GM11168 (cell line): Measurements from ENCODE around the gene ROPN1B.

Source experiments
- in situ Hi-C: fragments of 300-500 bp; cut with MboI; formaldehyde crosslinking; loops from one replicate; pipeline ENCODE4 v1.12.0; 2022; ENCODE audit warnings: low sequenced_read_pairs; ENCODE audit not compliant: unreplicated experiment

The ROPN1B gene

DNA sequence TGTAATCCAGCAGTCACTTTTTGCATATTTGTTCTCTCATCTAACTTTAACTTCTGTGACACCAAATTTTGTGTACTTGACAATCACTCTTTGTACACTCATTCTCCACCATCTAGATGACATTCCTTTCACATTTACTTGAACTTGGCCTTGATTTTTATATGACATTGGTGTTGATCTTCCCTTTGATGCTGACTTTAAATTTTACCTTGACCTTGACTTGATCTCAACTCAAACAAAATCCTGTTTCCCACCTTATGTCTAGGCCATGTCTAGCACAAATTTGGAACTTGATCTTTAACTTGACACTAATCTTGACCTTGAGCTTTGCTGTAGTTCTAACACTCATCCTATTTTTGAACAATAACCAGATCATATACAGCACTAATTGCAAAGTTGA, 33.2 kb downstream of the ROPN1B start:
- in situ Hi-C loops, result no loop called here

DNA sequence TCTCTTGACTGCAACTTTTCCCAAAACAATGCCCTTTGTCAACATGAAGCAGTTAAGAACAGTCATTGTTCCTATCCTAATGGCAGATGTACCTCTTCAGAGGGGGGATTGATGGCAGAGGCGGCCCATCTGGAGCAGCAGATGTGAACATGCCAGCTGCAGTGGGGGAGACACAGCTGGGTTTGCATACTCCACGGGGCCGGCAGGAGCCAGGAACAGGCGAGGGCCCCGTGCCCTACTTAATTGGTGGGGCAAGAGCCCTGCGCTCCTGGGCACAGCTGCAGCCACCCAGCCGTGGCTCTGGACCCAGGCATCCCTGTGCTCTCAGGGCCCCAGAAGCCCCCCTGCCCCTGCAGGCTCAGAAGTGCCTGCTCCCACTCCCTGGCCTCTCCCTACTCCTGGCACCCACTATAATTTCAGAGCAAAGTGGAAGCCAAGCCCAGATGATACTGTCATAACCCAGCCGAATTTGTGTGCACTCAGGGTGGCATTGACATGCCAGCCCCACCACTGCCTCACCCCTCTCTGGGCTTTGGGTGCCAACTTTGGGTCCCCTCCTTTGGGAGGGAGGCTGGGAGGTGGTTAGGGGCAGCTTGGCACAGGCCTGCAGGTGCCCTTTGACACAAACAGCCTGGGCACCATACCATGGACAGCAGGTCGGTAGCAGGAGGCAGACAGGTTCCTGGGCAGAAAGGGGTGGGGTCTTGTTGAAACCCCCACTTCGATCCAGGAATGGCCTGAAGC, 34.6 kb downstream of the ROPN1B start:
- in situ Hi-C loops, result no loop called here

DNA sequence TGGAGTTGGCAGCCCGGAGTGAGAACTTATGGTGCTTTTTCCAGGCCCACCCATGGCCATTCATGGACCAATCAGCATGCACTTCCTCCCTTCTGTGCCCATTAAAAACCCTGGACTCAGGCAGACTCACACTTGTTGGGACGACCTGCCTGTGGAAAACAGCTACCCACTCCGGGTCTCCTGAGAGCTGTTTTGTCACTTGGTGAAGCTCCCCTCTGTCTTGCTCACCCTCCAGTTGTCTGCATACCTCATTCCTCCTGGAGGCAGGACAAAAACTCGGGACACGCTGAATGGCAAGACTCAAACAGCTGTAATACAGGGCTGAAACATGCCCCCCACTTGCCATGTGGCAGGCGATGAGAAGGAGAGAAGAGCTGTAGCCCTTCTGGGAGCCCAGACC, 35.2 kb downstream of the ROPN1B start:
- in situ Hi-C loops, result no loop called here

DNA sequence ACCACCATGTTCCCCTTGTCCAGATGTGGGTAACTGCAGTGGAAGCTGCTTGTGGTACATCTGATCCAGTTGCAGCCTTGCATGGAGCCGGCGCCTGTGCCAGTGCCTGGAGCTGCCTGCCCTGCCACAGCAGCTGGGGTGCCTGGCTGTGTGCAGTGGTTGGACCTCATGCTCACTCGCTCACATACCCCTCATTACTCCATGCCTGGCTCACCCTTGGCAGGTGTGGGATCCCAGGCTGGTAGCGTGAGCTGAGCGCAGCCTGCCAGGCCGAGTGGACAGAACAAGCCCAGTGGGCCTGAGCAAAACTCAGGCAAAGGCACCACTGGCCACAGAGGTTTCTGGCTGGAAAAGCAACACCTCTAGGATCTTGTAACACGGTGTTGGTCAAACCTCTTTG, 35.7 kb downstream of the ROPN1B start:
- in situ Hi-C loops, result no loop called here

DNA sequence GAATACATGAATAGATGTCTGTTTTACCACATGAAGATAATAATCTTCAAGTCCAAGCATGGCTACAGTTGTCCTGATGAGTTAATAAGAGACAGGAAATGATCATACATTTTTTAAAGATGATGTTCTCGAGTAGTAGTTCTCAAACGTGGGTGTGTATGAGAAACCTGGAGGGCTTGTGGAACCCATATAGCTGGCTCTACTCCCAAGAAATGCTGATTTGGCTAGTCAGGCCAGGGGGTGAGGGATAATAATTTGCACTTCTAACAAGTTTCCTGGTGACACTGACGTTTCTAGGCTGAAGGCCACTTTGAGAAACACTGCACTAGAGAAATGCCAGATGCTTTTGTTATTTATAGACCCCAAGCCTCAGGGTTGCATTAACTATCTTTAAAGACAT, 37.0 kb downstream of the ROPN1B start:
- in situ Hi-C loops, result no loop called here

DNA sequence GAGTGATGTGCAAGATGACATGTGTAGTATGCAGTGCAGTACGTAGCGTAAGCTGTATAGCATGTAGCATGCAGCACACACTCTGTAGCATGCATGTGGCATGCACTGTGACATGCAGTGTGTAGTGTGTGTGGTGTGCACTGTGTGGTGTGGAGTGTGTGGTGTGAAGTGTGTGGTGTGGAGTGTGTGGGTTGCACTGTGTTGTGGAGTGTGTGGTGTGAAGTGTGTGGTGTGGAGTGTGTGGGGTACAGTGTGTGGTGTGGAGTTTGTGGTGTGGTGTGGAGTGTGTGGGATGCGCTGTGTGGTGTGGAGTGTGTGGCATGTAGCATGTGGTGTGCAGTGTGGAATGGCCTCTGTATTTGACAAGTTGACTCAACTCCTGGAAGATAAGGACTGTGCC, 39.2 kb downstream of the ROPN1B start:
- in situ Hi-C loops, result no loop called here

DNA sequence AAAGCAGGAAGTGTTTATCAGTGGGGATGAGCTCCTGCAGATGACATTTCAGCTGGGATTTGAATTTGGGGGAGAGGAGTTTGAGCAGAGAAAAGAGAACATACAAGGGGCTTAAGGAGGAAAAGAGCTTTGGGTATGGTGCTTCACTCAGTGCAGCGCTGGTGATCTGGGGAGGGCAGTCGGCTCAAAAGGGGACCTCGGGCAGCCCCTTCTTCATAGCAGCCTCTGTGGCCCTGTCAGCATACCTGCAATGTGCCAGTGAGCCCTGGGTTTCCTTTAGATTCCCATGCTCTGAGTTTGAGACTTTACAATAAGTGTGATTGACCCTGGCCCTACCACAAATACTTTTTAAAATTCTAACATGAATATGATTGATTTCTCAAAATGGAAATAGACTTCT, 40.2 kb downstream of the ROPN1B start:
- in situ Hi-C loops, result no loop called here

DNA sequence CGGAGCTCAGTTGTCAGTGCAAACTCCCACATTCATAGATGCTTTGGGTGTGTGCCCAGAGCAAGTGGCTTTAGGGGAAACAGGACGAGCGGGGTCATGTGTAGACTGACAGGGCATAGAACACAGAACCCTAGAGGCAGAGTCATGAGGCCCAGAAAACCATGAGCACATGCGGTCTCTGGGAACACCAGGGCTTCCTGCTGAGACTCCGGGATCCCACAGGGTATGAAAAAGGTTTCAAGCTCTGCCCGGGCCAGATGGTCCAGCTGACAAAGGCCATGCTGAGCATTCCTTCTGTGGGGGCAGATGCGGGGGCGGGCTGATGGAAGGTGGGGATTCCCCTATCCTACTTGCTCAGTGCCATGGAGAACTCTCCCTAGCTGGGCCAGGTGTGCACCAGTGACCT, 44.8 kb downstream of the ROPN1B start:
- in situ Hi-C loops, result no loop called here

DNA sequence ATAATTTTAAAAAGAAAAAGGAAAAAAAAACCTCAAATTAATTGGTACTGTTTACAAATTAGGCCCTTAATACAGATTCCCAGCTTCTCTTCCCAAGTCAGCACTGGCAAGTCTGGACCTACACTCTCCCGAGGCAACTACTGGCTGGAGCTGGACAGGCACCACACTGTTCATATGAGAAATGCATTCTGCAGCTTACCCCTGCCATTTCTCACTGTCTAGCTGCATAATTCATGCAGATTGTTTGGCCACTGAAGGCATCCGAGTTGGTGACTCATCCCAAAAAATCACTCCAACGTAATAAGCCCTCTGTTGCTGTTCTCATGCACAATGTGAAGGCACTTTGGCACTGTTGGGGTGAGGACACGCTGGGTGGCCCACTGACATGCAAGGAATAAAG, 45.3 kb downstream of the ROPN1B start:
- in situ Hi-C loops, result no loop called here

DNA sequence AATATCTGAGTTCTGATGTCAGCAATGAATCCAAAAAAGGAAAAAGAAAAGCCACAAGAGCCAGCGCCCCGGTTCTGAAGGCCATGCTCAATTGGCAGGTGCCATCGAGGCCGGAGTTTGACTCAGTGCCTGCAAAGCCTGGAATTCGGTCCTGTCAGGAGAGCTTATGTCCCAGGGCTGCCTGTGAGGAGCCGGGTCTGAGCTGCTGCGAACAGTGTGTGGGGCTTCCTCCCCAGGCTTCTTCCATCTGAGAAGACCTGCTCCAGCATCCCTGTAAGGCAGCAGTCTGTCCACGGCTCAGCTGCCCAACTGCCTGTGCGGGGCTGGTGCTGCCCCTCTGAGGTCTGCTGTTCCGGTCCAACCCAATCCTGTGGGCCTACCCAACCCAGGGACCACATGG, 46.1 kb downstream of the ROPN1B start:
- in situ Hi-C loops, result no loop called here

DNA sequence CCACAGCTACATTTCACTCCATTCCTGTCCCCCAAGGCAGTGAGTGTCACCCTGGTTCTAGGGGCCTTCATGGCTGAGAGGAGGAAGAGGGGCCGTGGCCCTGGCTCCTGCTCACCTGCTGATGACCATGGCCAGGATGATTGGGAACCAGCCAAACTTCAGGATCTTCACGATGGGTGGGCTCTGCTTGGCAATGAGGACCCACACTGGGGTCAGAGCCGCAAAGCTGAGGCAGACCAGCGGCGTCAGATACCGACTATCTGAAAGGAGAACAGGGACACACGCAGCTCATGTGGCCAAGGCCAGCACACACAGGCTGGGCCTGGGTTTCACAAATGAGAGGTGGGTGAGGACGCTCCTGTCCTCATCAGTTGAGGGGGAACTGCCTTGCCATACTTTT, 47.6 kb downstream of the ROPN1B start:
- in situ Hi-C loops, result no loop called here

DNA sequence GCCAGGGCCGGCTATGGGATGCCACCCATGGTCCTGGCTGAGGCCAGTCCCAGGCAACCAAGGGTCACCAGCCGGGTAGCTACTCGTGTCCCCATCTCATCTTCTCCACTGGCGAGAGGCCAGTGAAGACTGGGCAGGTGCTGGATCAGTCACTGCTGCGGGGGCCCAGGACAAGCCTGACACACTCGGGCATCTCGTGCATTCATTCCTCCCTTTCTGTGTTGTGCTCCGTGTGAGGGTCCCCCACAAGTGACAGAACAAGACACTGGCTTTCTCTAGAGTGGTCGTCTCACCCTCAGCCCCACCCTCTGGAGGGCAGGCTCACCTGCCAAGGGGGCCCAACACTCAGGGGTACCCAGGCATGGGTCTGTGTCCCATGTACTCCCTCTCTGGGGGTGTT, 48.4 kb downstream of the ROPN1B start:
- in situ Hi-C loops, result no loop called here

DNA sequence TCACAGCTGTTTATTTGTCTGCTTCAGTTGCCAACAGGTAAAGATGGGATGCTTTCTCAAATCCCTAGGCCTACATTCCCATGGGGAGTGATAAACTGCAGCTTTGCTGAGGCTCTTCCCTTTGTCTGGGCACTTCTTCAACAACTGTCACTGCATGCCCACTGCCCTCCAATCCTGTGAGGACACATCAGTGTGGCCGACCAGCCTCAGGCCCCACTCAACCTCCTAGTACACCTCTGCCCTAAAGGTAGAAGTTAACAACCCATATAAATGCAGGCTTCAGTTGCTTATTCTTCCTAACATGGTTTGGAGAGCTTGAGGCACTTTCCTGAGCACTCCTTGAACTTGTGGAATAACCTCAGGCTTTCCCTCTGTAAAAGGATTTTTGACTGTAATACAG, 49.6 kb downstream of the ROPN1B start:
- in situ Hi-C loops, result no loop called here

DNA sequence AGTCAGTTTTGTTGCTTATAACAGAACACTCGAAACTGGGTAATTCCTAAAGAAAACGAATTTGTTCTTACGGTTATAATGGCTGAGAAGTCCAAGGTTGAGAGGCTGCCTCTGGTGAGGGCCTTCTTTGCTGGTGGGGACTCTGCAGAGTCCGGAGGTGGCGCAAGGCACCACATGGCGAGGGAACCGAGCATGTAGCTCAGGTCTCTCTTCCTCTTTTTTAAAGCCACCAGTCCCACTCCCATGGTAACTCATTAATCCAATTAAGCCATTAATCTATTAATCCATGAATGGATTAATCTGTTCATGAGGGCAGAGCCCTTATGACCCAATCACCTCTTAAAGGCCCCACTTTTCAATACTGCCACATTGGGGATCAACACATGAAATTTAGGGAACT, 50.0 kb downstream of the ROPN1B start:
- in situ Hi-C loops, result no loop called here

DNA sequence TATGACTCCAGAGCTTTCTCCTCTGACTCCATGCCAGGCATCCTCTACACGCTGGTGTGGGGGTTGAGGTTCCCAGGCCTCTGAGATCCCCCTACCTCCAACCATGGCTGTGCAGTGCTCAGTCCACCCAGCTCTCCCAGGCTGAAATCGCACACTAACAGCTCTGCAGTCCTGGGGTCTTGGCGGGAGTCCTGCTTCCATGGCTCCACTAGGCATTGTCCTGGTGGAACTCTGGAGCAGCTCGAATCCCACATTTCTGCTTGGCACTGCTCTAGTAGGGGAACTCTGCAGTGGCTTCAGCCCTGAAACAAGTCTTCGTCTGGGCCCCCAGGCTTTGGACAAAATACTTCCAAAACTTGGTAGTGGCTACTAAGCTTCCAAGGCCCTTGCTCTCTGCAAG, 50.7 kb downstream of the ROPN1B start:
- in situ Hi-C loops, result no loop called here

DNA sequence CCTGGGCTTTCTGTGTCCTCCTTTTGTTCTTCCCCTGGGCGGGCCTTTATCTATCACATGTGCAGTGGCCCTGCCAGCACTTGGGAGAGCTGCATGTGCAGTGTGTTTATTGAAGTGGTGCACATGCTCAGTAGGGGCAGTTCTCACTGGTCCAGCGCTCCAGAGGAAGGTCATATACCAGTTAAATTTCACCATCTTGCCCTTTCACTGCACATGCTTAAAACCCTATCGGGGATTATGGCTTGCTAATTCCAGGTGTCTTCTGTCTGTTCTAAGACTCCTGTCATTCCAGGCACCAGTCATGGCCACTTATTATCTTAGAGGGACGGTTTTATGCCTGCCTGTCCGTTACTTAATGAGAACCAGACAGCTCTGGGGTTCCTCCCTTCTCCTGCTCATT, 52.2 kb downstream of the ROPN1B start:
- in situ Hi-C loops, result no loop called here

DNA sequence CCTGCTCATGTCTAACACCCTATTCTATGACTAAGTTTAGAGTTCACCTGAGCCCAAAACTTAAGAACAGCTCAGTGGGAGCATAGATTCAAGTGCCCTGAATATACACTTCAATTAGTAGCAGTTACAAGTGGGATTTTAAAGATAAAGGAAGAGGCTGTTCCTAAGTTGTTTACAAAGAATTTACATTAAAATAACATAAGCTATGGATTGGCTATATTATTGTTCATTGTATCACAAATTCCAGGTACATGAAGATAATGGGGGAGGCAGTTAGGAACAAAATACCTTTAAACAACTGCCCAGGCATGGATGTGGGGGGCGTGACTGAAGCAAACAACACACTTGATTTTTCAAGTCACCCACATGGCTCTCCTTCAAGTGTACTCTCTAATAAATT, 52.7 kb downstream of the ROPN1B start:
- in situ Hi-C loops, result no loop called here

DNA sequence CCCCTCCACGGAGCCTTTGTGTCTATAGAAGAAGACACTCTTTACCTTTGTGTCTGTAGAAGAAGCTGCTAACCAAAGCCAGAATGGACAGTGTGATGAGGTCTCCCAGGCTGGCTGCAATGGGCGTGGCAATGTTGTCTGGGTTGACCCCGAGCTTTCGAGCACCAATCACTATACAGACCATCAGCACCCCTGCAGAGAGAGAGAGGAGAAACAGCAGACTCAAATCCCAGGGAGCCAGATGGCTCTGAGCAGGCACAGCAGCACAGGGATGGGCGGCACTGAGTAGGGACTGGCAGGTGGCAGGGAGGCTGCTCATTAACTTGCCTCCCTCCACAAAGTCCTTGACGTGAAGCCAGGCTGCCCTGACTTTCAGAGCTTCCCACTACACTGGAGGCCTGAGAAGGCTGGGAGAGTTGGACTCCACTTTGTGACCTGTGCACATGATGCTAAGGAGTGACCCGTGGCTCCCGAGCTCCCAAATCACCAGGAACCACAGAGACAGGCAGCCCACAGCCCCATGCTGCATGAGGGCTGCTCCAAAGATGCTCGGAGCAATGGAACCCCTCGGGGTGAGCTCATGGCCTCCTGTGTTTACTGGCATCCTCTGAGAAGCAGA, 53.9 kb downstream of the ROPN1B start:
- in situ Hi-C loops, result no loop called here

DNA sequence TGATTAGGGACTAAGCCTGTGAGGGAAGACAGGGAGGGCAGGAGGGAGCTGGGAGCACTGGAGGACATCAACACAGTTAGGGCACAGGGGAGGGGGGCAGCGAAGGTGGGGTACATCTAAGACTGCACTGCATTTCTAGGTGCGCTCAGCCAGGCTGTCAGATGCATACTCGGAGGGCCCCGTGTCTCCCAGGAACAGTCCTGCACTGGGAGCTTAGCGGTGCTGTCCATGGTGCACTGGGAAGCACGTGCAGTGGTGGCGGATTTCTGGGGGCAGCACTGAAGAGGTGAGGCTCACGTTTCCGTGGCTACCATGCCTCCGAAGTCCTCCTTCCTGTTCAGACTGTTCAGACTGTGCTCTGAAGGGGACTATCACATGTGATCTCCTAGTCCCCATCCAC, 54.4 kb downstream of the ROPN1B start:
- in situ Hi-C loops, result no loop called here

DNA sequence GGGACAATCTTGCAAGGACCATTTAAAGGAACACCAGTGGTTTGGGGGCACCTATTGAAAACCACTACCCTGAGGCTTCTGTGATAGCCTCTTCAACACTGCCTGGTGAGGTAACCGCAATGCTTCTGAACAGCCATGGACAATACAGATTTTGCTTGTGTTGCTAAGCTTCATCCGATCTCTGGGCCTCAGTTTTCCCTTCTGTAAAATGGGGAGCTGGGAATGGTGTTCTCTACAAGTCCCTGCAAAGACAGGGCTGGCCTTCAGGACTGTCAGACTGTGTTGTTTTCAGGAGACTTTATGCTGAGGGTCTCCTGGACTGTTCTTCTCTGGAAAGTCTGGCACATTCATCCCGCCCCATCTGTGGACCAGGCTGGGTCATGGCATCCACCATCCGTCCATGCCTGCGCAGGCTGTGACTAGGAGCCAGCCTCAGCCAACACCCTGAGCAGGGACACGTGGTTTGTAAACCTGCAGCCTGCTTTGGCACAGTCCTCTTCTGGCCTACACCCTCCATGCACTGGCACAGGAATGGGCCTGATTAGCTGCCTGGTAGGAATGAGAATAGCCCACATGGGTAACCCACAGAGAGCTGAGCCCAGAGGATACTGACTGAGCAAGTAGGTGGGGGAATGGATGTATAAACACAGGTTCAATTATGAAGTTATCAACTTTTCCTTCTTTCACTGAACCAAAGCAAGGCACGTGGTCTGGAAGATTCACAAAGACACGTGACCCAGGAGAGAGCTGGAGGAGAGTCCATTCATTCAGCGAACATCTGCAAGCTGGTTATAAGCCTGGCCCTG, 55.3 kb downstream of the ROPN1B start:
- in situ Hi-C loops, result no loop called here

DNA sequence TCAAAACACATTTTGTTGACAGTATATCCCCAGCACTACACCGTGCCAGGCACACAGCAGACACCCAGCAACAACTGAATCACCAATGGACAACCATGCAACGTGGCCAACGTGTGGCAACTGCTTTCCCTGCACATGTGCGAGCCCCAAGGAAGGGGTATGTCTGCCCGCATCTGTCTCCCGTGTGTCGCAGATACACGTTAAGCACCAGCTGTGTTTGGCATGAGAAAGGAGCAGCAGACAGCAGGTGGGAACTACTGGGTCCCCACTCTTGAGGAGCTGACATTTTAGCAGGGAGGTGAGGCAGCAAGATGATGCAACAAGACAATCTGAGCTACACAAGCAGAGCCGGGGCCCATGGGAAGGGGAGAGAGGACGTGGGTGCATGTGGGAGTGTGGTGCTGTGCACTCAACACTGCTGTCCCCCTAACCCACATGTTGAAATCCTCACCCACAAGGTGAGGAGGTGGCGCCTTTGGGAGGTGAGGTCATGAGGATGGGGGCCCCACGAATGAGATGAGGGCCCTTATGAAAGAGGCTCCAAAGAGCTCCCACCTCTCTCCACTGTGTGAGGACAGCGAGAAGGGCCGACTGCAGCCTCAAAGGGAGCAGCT, 56.2 kb downstream of the ROPN1B start:
- in situ Hi-C loops, result no loop called here
